Upper lobe of left lung (tissue), 4 donors: ENCODE measurements around the gene ITPR2.

Experiments
- POLR2A ChIP-seq, 4 donors: fragments of 450-650 bp; IDR thresholded peaks; one replicate each; pipeline ENCODE4 v1.5.1; 2016 to 2017; ENCODE audit warnings: antibody characterized with exemption in 4 of 4, mild to moderate bottlenecking in 2 of 4
- POLR2AphosphoS5 ChIP-seq, 2 donors: sonication (generic); formaldehyde crosslinking; IDR thresholded peaks; one replicate each; pipeline ENCODE4 v1.5.1; 2017; ENCODE audit warnings: antibody characterized with exemption in 2 of 2
- TF ChIP-seq, protein P1 (sequence below), 6 experiments: fragments of 450-650 bp in 4 of 6; fragments of 200-600 bp in 2 of 6; sonication (generic) in 2 of 6; IDR thresholded peaks; one replicate each; pipeline ENCODE4 v1.5.1; 2016 to 2019; ENCODE audit warnings: antibody characterized with exemption in 6 of 6

DNA sequence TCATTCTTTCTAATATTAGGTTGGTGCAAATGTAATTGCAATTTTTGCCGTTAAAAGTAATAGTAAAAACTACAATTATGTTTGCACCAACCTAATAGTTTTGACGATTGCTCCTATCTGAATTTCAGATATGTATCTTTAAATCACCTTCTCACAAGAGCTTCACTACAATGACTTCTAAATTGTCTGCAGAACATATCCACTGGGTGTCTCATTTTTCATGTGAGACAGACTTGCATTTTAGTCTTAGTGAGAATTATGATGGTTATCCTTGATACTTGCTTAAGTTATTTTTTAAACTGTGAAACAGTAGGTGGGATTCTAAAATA is 84.6 kb downstream of the ITPR2 start:
- TF ChIP-seq POLR2A (IDR thresholded peaks at IDR 0.05) (no peak), POLR2AphosphoS5 (IDR thresholded peaks at IDR 0.05) (no peak)
- TF ChIP-seq, protein P1, sequence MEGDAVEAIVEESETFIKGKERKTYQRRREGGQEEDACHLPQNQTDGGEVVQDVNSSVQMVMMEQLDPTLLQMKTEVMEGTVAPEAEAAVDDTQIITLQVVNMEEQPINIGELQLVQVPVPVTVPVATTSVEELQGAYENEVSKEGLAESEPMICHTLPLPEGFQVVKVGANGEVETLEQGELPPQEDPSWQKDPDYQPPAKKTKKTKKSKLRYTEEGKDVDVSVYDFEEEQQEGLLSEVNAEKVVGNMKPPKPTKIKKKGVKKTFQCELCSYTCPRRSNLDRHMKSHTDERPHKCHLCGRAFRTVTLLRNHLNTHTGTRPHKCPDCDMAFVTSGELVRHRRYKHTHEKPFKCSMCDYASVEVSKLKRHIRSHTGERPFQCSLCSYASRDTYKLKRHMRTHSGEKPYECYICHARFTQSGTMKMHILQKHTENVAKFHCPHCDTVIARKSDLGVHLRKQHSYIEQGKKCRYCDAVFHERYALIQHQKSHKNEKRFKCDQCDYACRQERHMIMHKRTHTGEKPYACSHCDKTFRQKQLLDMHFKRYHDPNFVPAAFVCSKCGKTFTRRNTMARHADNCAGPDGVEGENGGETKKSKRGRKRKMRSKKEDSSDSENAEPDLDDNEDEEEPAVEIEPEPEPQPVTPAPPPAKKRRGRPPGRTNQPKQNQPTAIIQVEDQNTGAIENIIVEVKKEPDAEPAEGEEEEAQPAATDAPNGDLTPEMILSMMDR (IDR thresholded peaks at IDR 0.05) = no peak
